ENCODE data around the gene RDH14.

RDH14 gene

DNA sequence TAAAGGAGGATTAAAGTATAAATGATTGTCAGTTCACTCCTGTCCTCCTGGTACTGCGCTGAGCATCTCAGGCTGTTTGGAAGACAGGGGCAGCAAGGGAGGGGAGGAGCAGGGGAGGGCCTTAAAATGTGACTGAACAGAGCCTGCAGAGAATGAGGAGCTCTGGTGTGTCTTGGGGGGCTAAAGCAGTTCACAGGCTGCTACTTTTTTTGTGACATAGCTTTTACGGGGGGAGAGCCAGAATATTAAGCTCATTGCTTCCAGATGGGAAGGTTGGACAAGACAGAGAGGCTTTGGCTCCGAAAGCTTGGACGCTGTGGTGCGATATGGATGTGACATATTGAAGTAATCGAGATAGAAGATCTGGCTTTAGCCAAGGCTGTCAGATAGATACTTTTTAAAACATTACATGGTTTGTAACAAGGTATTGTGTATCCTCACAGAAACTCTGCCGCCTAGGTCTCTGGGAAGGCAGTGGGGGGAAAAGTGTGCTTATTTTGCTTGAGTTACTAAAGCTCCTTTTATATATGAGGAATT is 40.5 kb downstream of the RDH14 start:
- FAIRE-seq = no peak

- no peak for FAIRE-seq
Measured at GRCh38 chr2:18518116-18519111, 42.0 kb downstream of the RDH14 start.

GRCh38 chr2:18517386-18517785 is 43.1 kb downstream of the RDH14 start:
- FAIRE-seq = no peak

- no peak for FAIRE-seq
Measured at GRCh38 chr2:18516112-18516511, 44.3 kb downstream of the RDH14 start.

- no peak for FAIRE-seq
Measured at GRCh38 chr2:18514526-18515461, 45.7 kb downstream of the RDH14 start.

DNA sequence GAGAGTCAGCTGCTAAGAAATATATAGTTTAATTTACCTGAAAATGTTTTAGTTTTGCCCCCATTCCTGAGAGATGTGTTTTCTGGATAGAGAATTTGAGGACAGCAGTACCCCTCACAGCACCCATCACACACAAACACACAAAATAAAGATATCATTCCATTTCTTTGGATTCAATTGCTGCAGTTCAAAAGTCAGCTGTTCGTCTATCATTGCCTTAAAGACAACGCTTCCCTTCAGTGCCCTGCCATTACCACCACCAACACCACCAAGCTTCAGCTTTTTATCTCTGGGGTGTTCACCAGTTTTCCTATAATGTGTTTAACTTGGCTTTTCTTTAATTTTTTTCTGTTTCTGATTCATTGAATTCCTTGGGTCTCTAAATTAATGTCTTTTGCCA is 49.7 kb downstream of the RDH14 start:
- FAIRE-seq = no peak

- no peak for FAIRE-seq
Measured at GRCh38 chr2:18506883-18507509, 53.5 kb downstream of the RDH14 start.

GRCh38 chr2:18505703-18506341 is 54.6 kb downstream of the RDH14 start:
- FAIRE-seq = no peak

Measured in colon (tissue), 2 donors.